ENCODE measurements around the gene TMX3.

TMX3 gene

DNA sequence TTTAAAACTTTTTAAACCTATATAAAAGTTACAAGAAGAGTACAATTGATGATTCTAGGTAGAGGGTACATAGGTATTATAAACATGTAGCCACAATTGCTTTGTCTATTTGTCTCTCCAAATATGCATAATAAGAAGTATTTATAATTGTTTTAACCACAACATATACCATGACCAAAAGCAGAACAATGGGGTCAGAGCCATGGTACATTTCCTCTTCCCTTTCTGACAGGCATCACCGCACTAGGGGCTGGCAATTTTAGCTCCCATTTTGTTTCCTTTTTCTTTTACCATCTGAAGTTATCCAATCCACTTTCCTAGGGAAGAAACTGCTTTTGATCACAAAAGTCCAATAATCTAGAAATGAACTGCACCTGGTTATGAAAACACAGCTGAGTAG, 49.3 kb downstream of the TMX3 start:
- TF ChIP-seq POLR2AphosphoS5 (IDR thresholded peaks at IDR 0.05; ENCODE audit: borderline replicate concordance, low read depth, low read length) (no peak), FOXP2 (optimal IDR thresholded peaks at IDR 0.05; ENCODE audit: control extremely low read depth, extremely low read length, insufficient read depth) (no peak), EZH2 (IDR thresholded peaks at IDR 0.05) (no peak)
- no peaks in the 10 kb centered on the region for H3K9me3 ChIP-seq (ENCODE audit: low read depth, low read length)
- H3K36me3 ChIP-seq (ENCODE audit: insufficient read depth, low read length), result no peaks in the 10 kb centered on the region
- no peak overlapping the region for H3K9ac ChIP-seq (ENCODE audit: insufficient read length)
- no peak overlapping the region for H3K27ac ChIP-seq
- no peak overlapping the region for H3K4me3 ChIP-seq
- DNase-seq (ENCODE audit: low read depth, low spot score), result no peak

DNA sequence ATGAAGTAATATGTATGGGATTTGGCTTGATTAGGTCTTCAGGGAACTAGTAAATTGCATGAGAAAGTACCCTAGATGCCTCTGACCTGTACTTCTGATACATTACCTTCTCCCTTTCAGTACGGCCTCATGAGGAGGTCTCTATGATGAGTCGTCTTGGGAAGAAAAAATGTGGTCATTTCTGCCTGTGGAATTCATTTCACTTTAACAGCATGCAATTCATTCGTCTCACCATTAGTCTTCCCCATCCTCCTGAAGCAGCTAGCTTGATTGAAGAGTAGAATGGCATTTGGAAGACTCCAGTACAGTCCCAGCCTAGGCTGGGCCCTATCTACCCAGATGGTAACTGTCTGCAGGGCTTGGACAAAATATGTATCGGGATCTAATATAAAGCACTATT, 52.2 kb downstream of the TMX3 start:
- H3K9me3 ChIP-seq (ENCODE audit: low read depth, low read length), result no peaks in the 10 kb centered on the region
- no peak overlapping the region for H3K4me3 ChIP-seq
- DNase-seq (ENCODE audit: low read depth, low spot score), result no peak
- TF ChIP-seq FOXP2 (optimal IDR thresholded peaks at IDR 0.05; ENCODE audit: control extremely low read depth, extremely low read length, insufficient read depth) (no peak), POLR2AphosphoS5 (IDR thresholded peaks at IDR 0.05; ENCODE audit: borderline replicate concordance, low read depth, low read length) (no peak), EZH2 (IDR thresholded peaks at IDR 0.05) (no peak)
- no peak overlapping the region for H3K27ac ChIP-seq
- no peak overlapping the region for H3K9ac ChIP-seq (ENCODE audit: insufficient read length)
- no peaks in the 10 kb centered on the region for H3K36me3 ChIP-seq (ENCODE audit: insufficient read depth, low read length)

DNA sequence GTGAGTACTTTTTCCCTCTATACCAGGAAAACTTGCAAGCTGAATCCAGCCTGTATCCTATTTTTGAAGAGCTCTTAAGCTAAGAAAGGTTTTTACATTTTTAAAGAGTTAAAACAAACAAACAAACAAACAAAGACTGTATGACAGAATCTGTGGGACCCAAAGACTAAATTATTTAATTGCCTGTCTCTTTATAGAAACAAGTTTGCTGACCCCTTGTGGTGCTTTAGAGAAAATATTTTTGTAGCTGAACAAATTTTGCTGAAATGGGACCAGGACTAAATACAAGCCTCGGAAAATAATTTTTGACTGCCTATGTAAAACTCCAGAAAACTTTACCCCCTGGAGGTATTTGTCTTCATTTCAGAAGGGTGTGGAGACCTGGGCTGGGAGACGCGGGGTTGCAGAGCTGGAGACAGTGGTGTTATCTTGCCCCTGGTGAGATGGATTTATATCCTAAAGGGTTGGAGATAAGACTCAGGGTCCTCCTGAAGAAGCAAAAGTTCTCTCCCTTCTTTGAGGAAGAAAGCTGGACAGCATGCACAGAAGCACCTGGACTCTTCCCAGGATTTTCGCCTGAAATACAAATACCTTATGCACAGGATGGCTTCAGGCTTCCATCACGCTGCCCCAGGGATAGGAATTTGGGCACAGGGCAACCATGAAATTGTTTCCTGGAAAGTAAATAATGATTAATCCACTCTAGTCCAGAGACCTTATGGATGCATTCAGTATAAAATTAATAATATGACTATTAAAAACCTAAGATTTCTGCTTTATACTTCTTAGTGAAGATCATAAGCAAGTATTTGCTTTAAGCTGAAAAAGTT, 54.3 kb downstream of the TMX3 start:
- H3K36me3 ChIP-seq (ENCODE audit: insufficient read depth, low read length), result no peaks in the 10 kb centered on the region
- no peaks in the 10 kb centered on the region for H3K9me3 ChIP-seq (ENCODE audit: low read depth, low read length)
- no peak overlapping the region for H3K9ac ChIP-seq (ENCODE audit: insufficient read length)
- H3K4me3 ChIP-seq, result no peak overlapping the region
- no peak for TF ChIP-seq FOXP2 (optimal IDR thresholded peaks at IDR 0.05; ENCODE audit: control extremely low read depth, extremely low read length, insufficient read depth)
- no peak for TF ChIP-seq POLR2AphosphoS5 (IDR thresholded peaks at IDR 0.05; ENCODE audit: borderline replicate concordance, low read depth, low read length)
- TF ChIP-seq EZH2 (IDR thresholded peaks at IDR 0.05), result no peak
- peak; percentile 53 for DNase-seq (ENCODE audit: low read depth, low spot score)
- H3K27ac ChIP-seq, result no peak overlapping the region

DNA sequence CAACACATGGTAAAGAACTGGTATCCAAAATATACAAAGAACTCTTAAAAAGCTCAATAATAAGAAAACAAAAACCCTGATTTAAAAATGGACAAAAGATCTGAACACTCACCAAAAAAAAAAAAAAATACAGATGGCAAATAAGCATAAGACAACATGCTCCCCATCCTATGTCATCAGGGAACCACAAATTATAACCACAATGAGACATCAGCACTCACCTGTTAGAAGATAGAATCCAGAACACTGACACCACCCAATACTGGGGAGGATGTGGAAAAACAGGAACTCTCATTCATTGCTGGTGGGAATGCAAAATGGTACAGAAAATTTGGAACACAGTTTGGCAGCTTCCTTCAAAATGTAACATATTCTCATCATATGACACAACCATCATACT, 66.7 kb downstream of the TMX3 start:
- TF ChIP-seq EZH2 (IDR thresholded peaks at IDR 0.05), result no peak
- no peak for TF ChIP-seq POLR2AphosphoS5 (IDR thresholded peaks at IDR 0.05; ENCODE audit: borderline replicate concordance, low read depth, low read length)
- TF ChIP-seq FOXP2 (optimal IDR thresholded peaks at IDR 0.05; ENCODE audit: control extremely low read depth, extremely low read length, insufficient read depth), result no peak
- no peaks in the 10 kb centered on the region for H3K9me3 ChIP-seq (ENCODE audit: low read depth, low read length)

DNA sequence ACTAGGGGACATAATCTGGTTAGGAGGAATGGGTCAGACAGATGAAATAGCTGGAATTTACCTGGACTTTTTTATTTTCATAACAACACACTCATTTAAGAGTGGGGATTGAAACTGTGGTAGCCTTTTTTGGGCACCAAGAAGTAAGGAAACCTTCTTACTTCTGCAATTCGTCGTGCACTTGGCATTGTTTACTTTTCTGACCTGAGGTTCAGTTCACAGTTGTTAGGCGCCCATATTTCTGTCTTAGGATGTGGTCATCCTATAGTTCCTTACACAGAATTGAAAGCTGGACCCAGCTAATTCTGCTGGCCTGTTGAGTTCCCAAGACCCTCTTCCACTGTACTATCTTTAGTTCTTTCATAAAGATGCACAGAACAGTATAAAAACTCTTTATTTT, 72.9 kb downstream of the TMX3 start:
- no peak overlapping the region for H3K4me3 ChIP-seq
- H3K27ac ChIP-seq, result no peak overlapping the region
- no peak overlapping the region for H3K9ac ChIP-seq (ENCODE audit: insufficient read length)
- no peak for DNase-seq (ENCODE audit: low read depth, low spot score)
- H3K9me3 ChIP-seq (ENCODE audit: low read depth, low read length), result no peaks in the 10 kb centered on the region; the same call in 1 of the 2 replicates
- no peaks in the 10 kb centered on the region for H3K36me3 ChIP-seq (ENCODE audit: insufficient read depth, low read length)
- TF ChIP-seq EZH2 (IDR thresholded peaks at IDR 0.05), result no peak

More for the DNA sequence above, 66.7 kb downstream of the TMX3 start:
- Histone ChIP-seq H3K4me3 (no peak overlapping the region), H3K9ac (ENCODE audit: insufficient read length) (no peak overlapping the region), H3K36me3 (ENCODE audit: insufficient read depth, low read length) (no peaks in the 10 kb centered on the region), H3K27ac (no peak overlapping the region)
- no peak for DNase-seq (ENCODE audit: low read depth, low spot score)

- no peaks in the 10 kb centered on the region for H3K36me3 ChIP-seq (ENCODE audit: insufficient read depth, low read length)
- H3K9ac ChIP-seq (ENCODE audit: insufficient read length), result no peak overlapping the region
- H3K27ac ChIP-seq, result no peak overlapping the region
- TF ChIP-seq FOXP2 (optimal IDR thresholded peaks at IDR 0.05; ENCODE audit: control extremely low read depth, extremely low read length, insufficient read depth) (no peak), POLR2AphosphoS5 (IDR thresholded peaks at IDR 0.05; ENCODE audit: borderline replicate concordance, low read depth, low read length) (no peak), EZH2 (IDR thresholded peaks at IDR 0.05) (no peak)
- no peak overlapping the region for H3K4me3 ChIP-seq
- DNase-seq (ENCODE audit: low read depth, low spot score), result no peak
- no peaks in the 10 kb centered on the region; the same call in 1 of the 2 replicates for H3K9me3 ChIP-seq (ENCODE audit: low read depth, low read length)
These were observed 74.0 kb downstream of the TMX3 start for GRCh38 chr18:68640861-68641260.

DNA sequence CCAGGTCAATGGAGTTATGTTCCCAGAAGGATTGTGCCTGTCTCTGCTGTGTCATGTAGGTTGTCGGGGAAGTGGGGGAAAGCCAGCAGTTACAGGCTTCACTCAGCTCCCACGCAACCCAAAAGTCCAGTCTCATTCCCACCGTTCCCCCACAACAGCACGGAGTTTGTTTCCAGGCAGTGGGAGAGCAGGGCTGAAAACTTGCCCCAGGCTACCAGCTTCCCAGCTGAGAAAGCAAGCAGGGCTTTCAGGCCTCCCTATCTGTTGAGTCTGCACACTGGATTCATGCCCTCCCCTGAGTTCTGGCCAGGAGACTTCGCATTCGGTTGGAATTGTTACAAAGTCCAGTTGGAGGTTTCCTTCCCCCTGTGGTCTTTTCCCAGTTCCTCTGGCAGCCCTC, 76.3 kb downstream of the TMX3 start:
- H3K36me3 ChIP-seq (ENCODE audit: insufficient read depth, low read length), result no peaks in the 10 kb centered on the region
- H3K9me3 ChIP-seq (ENCODE audit: low read depth, low read length), result no peaks in the 10 kb centered on the region; the same call in 1 of the 2 replicates
- no peak overlapping the region for H3K4me3 ChIP-seq

DNA sequence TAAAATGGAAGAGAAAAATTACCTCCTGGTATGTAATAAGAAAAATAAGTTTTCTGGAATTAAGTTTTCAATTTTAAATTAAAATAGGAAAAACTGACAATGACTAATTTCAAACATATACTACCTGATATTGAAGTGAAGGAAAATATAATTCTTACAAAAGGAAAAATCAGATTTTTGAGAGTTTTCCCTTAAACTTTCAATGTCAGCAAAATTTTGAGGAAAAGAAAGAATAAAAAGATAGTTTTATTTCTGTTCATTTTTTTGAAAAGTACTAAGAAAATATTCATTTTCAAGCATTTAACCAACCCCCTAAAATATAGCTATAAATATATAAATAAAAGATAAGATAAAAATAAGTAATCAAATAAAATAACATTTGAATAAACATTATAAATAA, 87.1 kb downstream of the TMX3 start:
- Histone ChIP-seq H3K4me3 (no peak overlapping the region), H3K27ac (no peak overlapping the region), H3K9me3 (ENCODE audit: low read depth, low read length) (no peaks in the 10 kb centered on the region), H3K36me3 (ENCODE audit: insufficient read depth, low read length) (no peaks in the 10 kb centered on the region), H3K9ac (ENCODE audit: insufficient read length) (no peak overlapping the region)
- no peak for DNase-seq (ENCODE audit: low read depth, low spot score)
- TF ChIP-seq FOXP2 (optimal IDR thresholded peaks at IDR 0.05; ENCODE audit: control extremely low read depth, extremely low read length, insufficient read depth), result no peak
- no peak for TF ChIP-seq EZH2 (IDR thresholded peaks at IDR 0.05)
- no peak for TF ChIP-seq POLR2AphosphoS5 (IDR thresholded peaks at IDR 0.05; ENCODE audit: borderline replicate concordance, low read depth, low read length)

More for the DNA sequence above, 76.3 kb downstream of the TMX3 start:
- no peak for DNase-seq (ENCODE audit: low read depth, low spot score)
- Histone ChIP-seq H3K27ac (no peak overlapping the region), H3K9ac (ENCODE audit: insufficient read length) (no peak overlapping the region)
- no peak for TF ChIP-seq POLR2AphosphoS5 (IDR thresholded peaks at IDR 0.05; ENCODE audit: borderline replicate concordance, low read depth, low read length)
- no peak for TF ChIP-seq EZH2 (IDR thresholded peaks at IDR 0.05)
- TF ChIP-seq FOXP2 (optimal IDR thresholded peaks at IDR 0.05; ENCODE audit: control extremely low read depth, extremely low read length, insufficient read depth), result no peak

All from SK-N-MC (cell line).